ENCODE data around the gene HRH1.

Gene HRH1

GRCh38 chr3:11307830-11308432, 153.6 kb downstream of the HRH1 start:
- no peaks in the 10 kb centered on the region for H3K4me1 ChIP-seq (ENCODE audit: control insufficient read depth, insufficient read depth, low read length)
- POLR2A ChIA-PET: no interaction called here
- H3K27ac ChIP-seq (ENCODE audit: extremely low read depth, low read depth, low read length): no peak overlapping the region
- H3K36me3 ChIP-seq (ENCODE audit: control insufficient read depth in 2 of 2, insufficient read depth in 1 of 2, low read length in 2 of 2): peaks cover 29 to 69% of the 10 kb centered on the region in 2 experiments
- H3K9me3 ChIP-seq (ENCODE audit: control insufficient read depth, insufficient read depth, low read depth, low read length): no peaks in the 10 kb centered on the region
- no peak for TF ChIP-seq ZNF629 (tag by site-specific recombination; IDR thresholded peaks at IDR 0.05)
- no peak for TF ChIP-seq ZNF394 (tag by site-specific recombination; IDR thresholded peaks at IDR 0.05; ENCODE audit: borderline replicate concordance)
- TF ChIP-seq ZNF768 (tag by site-specific recombination; IDR thresholded peaks at IDR 0.05): no peak
- TF ChIP-seq ZBTB44 (tag by site-specific recombination; IDR thresholded peaks at IDR 0.05): no peak
- CTCF ChIA-PET: no interaction called here
- no peak overlapping the region for H3K4me3 ChIP-seq (ENCODE audit: low read depth, low read length)

- POLR2A ChIA-PET: no interaction called here
- peaks cover 33 to 79% of the 10 kb centered on the region in 2 experiments for H3K36me3 ChIP-seq (ENCODE audit: control insufficient read depth in 2 of 2, insufficient read depth in 1 of 2, low read length in 2 of 2)
Measured at GRCh38 chr3:11310258-11310657, 156.0 kb downstream of the HRH1 start.

More at GRCh38 chr3:11310258-11310657, 156.0 kb downstream of the HRH1 start:
- Histone ChIP-seq H3K4me3 (ENCODE audit: low read depth, low read length) (no peak overlapping the region), H3K27ac (ENCODE audit: extremely low read depth, low read depth, low read length) (no peak overlapping the region), H3K4me1 (ENCODE audit: control insufficient read depth, insufficient read depth, low read length) (no peaks in the 10 kb centered on the region), H3K9me3 (ENCODE audit: control insufficient read depth, insufficient read depth, low read depth, low read length) (no peaks in the 10 kb centered on the region)
- TF ChIP-seq ZSCAN4 (tag by site-specific recombination; IDR thresholded peaks at IDR 0.05) (no peak), ZFP37 (tag by site-specific recombination; IDR thresholded peaks at IDR 0.05) (no peak), ZNF416 (tag by site-specific recombination; IDR thresholded peaks at IDR 0.05) (no peak), ZNF433 (tag by site-specific recombination; IDR thresholded peaks at IDR 0.05; ENCODE audit: low read depth) (no peak), ZFP3 (tag by site-specific recombination; IDR thresholded peaks at IDR 0.05; ENCODE audit: low read depth) (no peak), ZNF571 (tag by site-specific recombination; IDR thresholded peaks at IDR 0.05) (no peak), ZNF184 (tag by site-specific recombination; IDR thresholded peaks at IDR 0.05) (no peak), ZNF146 (tag by site-specific recombination; IDR thresholded peaks at IDR 0.05) (no peak), PRDM2 (tag by site-specific recombination; IDR thresholded peaks at IDR 0.05; ENCODE audit: borderline replicate concordance) (no peak)
- CTCF ChIA-PET: interaction anchor here (0.7 kb wide), 1 partner anchor 572 kb away, joined by 3 read pairs; no protein-coding TSS in a partner anchor

Data from HEK293 (cell line).